Measurements from ENCODE around the gene MADD.
A peak's percentile ranks its signal among the peaks of the same experiment; 100 is the strongest.
"Not testable (repeated sequence)": the region's sequence is repeated elsewhere in the genome, so short reads cannot be mapped to it uniquely, and the experiment has no call there.

MADD gene

GRCh38 chr11:47333886-47334443 lies 64.0 kb downstream of the MADD start:
- H3K4me3 Mint-ChIP-seq, result no peak overlapping the region
- no peaks in the 10 kb centered on the region for H3K9me3 Mint-ChIP-seq
- H3K27me3 Mint-ChIP-seq, result no peaks in the 10 kb centered on the region
- no peaks in the 10 kb centered on the region for H3K4me1 Mint-ChIP-seq
- no peaks in the 10 kb centered on the region for H3K36me3 Mint-ChIP-seq
- no peak overlapping the region for H3K27ac Mint-ChIP-seq

DNA sequence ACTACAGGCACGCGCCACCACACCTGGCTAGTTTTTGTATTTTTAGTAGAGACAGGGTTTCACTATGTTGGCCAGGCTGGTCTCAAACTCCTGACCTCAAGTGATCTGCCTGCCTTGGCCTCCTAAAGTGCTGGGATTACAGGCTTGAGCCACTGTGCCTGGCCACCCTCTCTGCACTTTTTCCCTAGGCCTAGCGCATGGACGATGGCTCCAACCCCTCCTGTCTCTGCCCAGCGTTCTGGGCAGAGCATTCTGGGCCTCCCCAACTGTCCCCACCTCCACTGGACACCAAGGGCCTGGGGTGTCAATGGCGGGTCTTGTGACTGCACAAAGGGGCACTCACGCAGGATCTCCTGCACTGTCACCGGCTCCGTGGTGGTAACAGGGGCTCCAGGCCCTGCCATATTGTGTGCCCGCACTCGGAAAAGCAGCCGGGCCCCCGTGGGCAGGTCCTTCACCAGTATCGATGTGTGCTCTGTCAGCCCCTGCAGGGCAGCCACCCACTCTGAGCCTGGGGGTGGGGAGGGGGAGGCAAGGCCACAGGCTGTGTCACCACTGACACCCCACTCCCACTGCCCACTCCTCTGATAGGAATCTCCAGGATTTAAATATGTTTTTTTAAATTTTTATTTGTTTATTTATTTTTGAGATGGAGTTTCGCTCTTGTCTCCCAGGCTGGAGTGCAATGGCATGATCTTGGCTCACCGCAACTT lies 64.9 kb downstream of the MADD start:
- not testable (repeated sequence) for H3K27ac Mint-ChIP-seq, H3K4me1 Mint-ChIP-seq, H3K27me3 Mint-ChIP-seq, H3K9me3 Mint-ChIP-seq, H3K36me3 Mint-ChIP-seq, H3K4me3 Mint-ChIP-seq

GRCh38 chr11:47335733-47336132 lies 65.8 kb downstream of the MADD start:
- Mint-ChIP-seq H3K36me3 (no peaks in the 10 kb centered on the region), H3K27me3 (no peaks in the 10 kb centered on the region), H3K4me1 (no peaks in the 10 kb centered on the region), H3K9me3 (no peaks in the 10 kb centered on the region), H3K27ac (no peak overlapping the region), H3K4me3 (no peak overlapping the region)

DNA sequence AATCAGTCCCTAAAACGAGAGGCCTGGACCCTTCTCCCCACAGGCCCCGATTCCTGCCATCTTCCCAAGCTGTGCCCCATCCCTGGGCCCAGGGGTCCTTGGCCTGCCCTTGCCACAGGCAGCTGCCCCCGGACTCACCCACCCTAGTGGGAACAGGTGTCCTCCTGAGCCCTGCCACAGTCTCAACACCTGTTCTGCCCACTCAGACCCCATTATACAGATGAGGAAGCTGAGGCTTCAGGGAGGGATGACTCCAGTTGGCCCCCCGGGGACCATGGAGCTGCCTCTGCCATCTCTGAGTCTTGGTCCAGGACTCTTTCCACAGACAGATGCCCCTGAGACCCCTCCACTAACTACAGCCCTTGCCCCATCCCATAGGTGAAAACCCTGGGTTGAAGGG lies 66.7 kb downstream of the MADD start:
- no peaks in the 10 kb centered on the region for H3K4me1 Mint-ChIP-seq
- H3K4me3 Mint-ChIP-seq, result no peak overlapping the region
- no peaks in the 10 kb centered on the region for H3K27me3 Mint-ChIP-seq
- H3K27ac Mint-ChIP-seq, result no peak overlapping the region
- no peaks in the 10 kb centered on the region for H3K36me3 Mint-ChIP-seq
- no peaks in the 10 kb centered on the region for H3K9me3 Mint-ChIP-seq

DNA sequence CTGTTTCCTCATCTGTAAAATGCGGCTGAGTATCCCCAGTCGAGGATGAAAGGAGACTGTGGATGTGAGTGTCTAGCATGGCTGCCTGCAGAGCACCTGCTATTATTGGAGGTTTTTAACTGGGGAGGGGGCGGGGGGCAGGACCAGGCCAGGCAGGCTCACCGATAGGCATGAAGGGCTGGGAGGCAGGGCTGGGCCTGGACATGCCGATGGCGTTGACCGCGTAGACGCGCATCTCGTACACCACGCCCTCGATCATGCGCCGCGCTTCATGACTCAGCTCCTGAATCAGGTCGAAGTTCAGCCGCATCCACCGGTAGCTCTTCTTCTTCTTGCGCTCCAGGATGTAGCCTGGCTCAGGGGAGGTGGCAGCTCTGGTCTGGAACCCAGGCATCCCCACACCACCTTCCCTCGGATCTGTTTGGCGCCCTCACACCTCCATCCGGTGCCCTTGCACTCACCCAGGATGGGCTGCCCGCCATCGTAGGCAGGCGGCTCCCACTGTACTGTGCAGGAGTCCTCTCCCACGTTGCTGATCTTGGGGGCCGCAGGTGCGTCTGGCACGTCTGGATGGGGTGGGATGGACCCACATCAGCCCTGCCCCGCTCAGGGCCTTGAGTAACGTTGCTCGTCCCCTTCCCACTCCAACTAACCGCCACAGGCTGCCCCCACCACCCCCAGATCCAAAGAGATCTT lies 67.4 kb downstream of the MADD start:
- Mint-ChIP-seq H3K36me3 (no peaks in the 10 kb centered on the region), H3K4me1 (no peaks in the 10 kb centered on the region), H3K9me3 (no peaks in the 10 kb centered on the region), H3K27ac (no peak overlapping the region), H3K4me3 (no peak overlapping the region), H3K27me3 (no peaks in the 10 kb centered on the region)

GRCh38 chr11:47338396-47339241 lies 68.7 kb downstream of the MADD start:
- Mint-ChIP-seq H3K4me3 (no peak overlapping the region), H3K4me1 (no peaks in the 10 kb centered on the region), H3K36me3 (no peaks in the 10 kb centered on the region), H3K27ac (no peak overlapping the region), H3K9me3 (no peaks in the 10 kb centered on the region), H3K27me3 (no peaks in the 10 kb centered on the region)

DNA sequence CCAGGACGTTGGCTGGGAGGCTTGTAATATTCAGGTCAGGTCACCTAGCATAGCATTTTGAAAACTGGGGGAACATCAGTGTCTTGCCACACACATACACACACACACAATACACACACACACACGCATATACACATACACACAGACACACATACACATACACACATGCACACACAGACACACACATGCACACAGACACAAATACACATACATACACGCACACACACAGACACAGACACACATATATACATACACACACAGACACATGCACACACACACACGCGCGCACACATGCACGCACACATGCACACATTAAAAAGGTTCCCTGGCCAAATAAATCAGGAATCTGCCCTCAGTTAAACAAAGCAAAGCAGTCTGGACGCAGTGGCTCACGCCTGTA lies 70.1 kb downstream of the MADD start:
- no peak overlapping the region for H3K4me3 Mint-ChIP-seq
- no peaks in the 10 kb centered on the region for H3K4me1 Mint-ChIP-seq
- no peaks in the 10 kb centered on the region for H3K27me3 Mint-ChIP-seq
- H3K36me3 Mint-ChIP-seq, result no peaks in the 10 kb centered on the region
- H3K27ac Mint-ChIP-seq, result no peak overlapping the region
- no peaks in the 10 kb centered on the region for H3K9me3 Mint-ChIP-seq

DNA sequence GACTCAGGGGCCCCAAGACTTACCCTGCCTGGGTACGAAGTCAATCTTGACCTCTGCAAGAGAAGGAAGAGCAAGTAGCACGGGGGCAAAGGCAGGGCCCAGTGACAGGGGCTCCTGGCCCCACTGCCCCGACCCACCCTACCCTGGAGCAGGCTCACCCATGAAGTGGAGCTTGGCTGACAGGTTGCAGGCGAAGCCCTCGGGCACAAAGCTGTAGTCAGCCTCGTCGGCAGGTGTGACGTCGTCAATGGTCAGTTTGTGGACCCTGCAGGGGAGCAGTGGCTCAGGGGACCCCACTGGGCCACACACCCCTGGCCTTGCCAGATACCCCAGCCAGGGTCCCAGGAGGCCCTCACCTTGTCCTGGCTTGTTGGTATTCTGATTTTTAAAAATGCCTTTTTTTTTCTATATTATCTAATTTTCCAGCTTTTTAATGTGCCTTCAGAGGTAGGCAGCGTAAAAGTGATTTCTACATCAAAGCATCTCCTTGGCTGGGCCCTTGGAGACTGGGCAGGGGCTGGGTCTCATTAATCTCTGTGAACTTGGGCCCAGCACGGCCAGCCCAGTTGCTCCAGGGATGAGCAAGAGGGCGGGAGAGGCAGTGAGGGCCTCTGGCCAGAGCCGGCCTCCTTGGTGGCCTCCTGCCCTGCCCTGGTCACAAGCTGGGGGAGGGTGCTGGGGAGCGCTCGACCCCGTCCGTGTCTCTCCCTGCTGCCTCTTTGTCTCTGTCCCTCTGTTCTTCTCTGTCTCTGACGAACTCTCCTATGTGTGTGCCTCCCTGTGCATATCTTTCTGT lies 71.2 kb downstream of the MADD start:
- H3K36me3 Mint-ChIP-seq, result no peaks in the 10 kb centered on the region
- no peaks in the 10 kb centered on the region for H3K4me1 Mint-ChIP-seq
- H3K4me3 Mint-ChIP-seq, result no peak overlapping the region
- no peaks in the 10 kb centered on the region for H3K27me3 Mint-ChIP-seq
- no peak overlapping the region for H3K27ac Mint-ChIP-seq
- H3K9me3 Mint-ChIP-seq, result no peaks in the 10 kb centered on the region

DNA sequence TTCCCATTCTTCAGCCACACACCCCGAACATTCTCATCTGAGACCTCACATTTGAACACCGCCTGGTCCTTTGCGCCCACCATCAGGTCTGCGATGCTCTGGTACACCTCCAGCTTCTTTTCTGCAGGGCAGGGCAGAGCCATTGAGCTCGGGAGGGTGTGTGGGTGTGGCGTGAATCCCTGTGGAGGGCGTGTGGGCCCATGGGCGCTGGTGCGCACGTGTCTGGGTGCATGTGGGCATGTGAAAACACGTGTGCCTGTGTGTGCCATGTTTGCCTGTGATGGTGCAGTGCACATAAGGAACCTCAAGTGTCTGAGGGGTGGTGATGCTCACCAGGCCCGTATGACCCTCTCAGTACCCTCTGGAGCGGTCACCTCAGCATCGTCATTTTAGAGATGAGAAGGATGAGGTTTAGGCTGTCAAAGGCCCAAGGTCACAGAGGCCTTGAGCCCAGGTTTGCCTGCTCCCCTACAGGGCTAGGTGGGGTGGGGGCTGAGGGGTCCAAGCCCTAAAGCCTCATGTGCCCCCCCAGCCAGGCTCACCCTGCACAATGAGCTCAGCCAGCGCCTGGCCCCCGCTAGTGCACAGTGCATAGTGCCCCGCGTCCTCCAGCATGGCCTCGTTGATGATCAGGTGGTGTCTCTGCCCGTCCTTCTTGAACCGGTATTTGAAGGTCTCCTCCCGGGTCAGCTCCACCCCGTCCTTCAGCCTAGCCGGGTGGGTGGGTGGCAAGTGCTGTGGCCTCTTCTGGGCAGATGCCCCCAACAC lies 72.3 kb downstream of the MADD start:
- Mint-ChIP-seq H3K9me3 (no peaks in the 10 kb centered on the region), H3K4me1 (no peaks in the 10 kb centered on the region), H3K27ac (no peak overlapping the region), H3K36me3 (no peaks in the 10 kb centered on the region), H3K4me3 (no peak overlapping the region), H3K27me3 (no peaks in the 10 kb centered on the region)

GRCh38 chr11:47342854-47343253 lies 72.9 kb downstream of the MADD start:
- Mint-ChIP-seq H3K4me3 (no peak overlapping the region), H3K9me3 (no peaks in the 10 kb centered on the region), H3K36me3 (no peaks in the 10 kb centered on the region), H3K27ac (no peak overlapping the region), H3K4me1 (no peaks in the 10 kb centered on the region), H3K27me3 (no peaks in the 10 kb centered on the region)

DNA sequence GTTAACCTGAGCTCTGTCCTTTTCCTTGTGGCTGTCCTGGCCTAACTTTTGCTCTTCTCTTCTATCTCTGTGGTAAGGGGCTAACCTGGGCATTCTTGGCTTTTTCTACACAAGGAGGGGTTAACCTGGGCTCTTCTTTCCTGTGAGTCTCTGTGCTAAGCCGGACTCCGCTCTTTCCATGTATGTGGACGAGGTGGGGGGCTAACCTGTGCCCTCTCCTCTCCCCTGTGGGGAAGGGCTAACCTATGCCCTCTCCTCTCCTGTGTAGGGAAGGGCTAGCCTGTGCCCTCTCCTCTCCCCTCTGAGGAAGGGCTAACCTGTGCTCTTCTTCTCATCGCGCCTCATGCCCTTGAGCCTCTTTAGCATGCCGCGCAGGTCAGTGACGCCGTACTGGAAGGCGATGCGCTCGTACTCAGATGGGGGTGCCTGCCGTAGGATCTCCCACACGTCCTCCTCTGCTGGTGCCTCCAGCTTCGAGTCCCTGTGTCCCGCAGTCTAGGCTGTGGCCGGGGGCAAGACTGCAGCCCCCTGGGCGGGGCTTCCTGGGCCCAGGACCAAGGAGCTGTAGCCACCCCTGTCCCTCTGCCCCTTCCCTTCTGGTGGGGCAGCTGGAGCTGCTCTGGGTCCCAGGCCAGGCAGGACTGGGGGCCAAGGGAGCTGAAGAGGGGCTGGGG lies 76.1 kb downstream of the MADD start:
- Mint-ChIP-seq H3K36me3 (no peaks in the 10 kb centered on the region), H3K4me3 (no peak overlapping the region), H3K27ac (no peak overlapping the region), H3K9me3 (no peaks in the 10 kb centered on the region), H3K27me3 (no peaks in the 10 kb centered on the region), H3K4me1 (no peaks in the 10 kb centered on the region)

GRCh38 chr11:47347137-47347536 lies 77.2 kb downstream of the MADD start:
- Mint-ChIP-seq H3K27ac (no peak overlapping the region), H3K27me3 (no peaks in the 10 kb centered on the region), H3K36me3 (no peaks in the 10 kb centered on the region), H3K4me1 (no peaks in the 10 kb centered on the region), H3K9me3 (no peaks in the 10 kb centered on the region), H3K4me3 (no peak overlapping the region)

DNA sequence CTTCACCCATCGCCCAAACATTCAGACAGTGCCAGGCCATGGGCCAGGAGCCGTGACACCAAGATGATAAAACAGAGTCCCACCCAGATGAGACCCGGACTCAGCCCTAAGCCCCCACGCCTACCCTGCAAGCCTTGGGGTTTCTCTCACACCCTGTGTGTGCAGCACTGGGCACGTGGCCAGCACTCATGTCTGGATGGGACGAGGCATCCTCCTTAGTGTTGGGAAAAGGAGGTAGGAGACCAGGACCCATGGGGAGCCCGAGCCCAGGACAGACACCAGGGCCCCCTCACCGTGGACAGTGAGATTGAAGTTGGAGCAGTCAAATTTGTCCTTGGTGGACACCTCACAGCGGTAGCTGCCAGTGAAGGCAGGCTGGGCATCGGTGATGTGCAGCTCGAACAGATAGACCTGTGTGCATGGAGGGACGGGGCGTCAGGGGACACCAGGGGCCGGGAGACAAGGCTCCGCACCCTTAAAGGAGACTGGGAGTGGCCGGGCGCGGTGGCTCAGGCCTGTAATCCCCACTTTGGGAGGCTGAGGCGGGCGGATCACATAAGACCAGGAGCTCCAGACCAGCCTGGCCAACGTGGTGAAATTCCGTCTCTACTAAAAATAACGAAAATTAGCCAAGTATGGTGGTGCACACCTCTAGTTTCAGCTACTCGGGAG lies 78.3 kb downstream of the MADD start:
- H3K4me3 Mint-ChIP-seq, result no peak overlapping the region
- no peaks in the 10 kb centered on the region for H3K36me3 Mint-ChIP-seq
- H3K4me1 Mint-ChIP-seq, result no peaks in the 10 kb centered on the region
- no peaks in the 10 kb centered on the region for H3K27me3 Mint-ChIP-seq
- H3K27ac Mint-ChIP-seq, result peak overlapping the region; percentile 70
- no peaks in the 10 kb centered on the region for H3K9me3 Mint-ChIP-seq

DNA sequence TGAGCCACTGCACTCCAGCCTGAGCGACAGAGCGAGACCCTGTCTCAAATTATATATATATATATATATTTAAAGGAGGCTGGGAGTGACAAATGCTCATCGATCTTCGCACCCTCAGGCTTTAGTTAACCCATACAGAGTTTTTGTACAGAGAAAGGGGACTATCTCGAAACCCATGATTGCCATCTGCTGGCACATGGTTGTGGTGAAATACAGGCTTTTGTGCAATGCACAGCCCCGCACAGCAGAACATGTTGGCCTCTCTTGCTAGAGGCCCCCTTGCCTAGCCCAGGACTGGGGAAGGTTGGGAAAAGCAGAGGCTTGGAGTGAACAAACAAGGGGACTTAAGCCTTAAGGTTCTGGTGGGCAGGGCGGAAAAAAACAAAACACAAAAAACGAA lies 78.9 kb downstream of the MADD start:
- Mint-ChIP-seq H3K36me3 (no peaks in the 10 kb centered on the region), H3K4me1 (no peaks in the 10 kb centered on the region), H3K27me3 (no peaks in the 10 kb centered on the region), H3K4me3 (no peak overlapping the region), H3K9me3 (no peaks in the 10 kb centered on the region), H3K27ac (no peak overlapping the region)
